ENCODE data around the gene FBXW7.

Gene FBXW7

DNA sequence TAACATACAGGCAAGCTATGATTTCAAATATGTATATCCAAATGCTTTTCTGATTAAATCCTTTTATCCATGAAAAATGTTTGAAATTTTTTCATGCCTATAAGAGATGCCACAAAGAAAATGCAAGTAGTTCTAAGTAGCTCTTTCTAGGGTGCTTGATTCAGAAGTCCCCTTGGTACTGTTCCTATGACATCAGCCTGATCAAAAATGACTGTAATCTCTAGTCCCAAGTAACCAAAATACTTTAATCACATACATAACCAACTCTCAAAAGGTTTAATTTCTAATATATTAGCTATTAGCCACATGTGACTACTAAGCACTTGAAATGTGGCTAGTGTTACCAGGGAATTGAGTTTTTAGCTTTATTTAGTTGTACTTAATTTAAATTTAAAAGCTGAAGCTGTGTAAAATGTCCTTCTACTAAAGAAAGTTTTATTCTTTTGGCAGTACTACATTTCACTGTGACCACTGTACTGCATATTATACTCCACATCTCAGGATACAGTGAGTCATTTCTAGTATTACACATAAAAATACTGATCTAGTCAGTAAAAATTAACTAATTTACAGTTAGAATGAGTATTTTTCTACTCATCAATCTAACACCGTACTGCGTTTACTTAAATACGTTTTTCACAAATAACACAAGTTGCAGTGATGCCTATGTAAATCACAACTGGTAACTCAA, 33.9 kb downstream of the FBXW7 start:
- TF ChIP-seq CEBPB (IDR thresholded peaks at IDR 0.05), result no peak
- no peak for TF ChIP-seq YY1 (IDR thresholded peaks at IDR 0.05; ENCODE audit: low read depth)

DNA sequence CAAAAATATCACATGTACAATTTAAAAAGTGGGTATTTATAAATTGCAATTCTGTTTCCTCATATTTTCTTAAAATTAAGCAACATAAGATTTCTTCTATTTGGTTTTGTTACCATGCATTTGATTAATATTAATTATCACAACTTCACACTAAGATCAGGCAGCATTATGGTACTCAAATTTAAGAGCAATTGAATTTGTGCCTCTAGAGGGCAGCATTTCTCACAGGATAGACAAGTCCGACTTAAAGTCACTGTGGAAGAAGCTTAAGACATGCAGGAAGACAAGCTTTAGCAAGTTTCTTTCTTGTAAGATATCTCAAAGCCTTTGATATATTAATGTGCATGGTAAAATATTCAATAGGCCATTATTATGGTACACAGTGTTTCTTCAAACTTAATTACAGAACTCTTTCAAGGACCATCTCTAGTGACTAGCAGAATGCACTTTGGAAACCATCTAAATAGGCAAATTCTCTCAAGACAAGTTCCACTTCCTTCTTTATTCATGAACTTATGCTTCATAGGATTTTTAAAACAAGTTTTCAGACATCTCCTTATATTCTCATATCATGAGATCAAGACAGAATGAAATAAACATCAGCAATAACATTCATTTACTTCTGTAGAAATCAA, 35.0 kb downstream of the FBXW7 start:
- TF ChIP-seq, protein P1, sequence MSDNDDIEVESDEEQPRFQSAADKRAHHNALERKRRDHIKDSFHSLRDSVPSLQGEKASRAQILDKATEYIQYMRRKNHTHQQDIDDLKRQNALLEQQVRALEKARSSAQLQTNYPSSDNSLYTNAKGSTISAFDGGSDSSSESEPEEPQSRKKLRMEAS (IDR thresholded peaks at IDR 0.05), result no peak
- TF ChIP-seq RAD21 (IDR thresholded peaks at IDR 0.05; ENCODE audit: low read depth), result peak; percentile 84
- TF ChIP-seq TEAD4 (IDR thresholded peaks at IDR 0.05), result 0 out of 2 replicates have a peak, but pooled peaks have one; percentile 19

DNA sequence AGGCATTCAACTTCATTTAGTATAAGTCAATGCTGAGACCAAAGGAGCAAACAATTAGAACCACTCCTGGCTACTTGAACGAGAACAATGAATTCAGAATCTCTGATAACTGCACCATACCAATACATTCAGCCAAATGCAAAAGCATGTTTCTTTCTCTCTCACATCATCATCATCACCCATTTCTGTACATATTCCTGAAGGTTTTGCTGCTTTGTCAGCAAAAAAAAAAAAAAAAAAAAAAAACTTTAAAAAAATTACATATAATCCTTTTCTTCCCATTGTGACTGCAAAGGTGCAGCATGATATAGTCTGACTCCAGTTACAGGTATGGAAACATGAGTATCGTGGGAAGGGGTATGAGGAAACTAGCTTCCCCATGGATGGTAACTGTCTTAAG, 35.6 kb downstream of the FBXW7 start:
- TF ChIP-seq RAD21 (IDR thresholded peaks at IDR 0.05; ENCODE audit: low read depth) (no peak), CEBPB (IDR thresholded peaks at IDR 0.05) (no peak), EP300 (IDR thresholded peaks at IDR 0.05; ENCODE audit: borderline replicate concordance) (no peak), NFIC (IDR thresholded peaks at IDR 0.05) (no peak)
- TF ChIP-seq, protein P1 (IDR thresholded peaks at IDR 0.05), result no peak
- TF ChIP-seq, protein P2, sequence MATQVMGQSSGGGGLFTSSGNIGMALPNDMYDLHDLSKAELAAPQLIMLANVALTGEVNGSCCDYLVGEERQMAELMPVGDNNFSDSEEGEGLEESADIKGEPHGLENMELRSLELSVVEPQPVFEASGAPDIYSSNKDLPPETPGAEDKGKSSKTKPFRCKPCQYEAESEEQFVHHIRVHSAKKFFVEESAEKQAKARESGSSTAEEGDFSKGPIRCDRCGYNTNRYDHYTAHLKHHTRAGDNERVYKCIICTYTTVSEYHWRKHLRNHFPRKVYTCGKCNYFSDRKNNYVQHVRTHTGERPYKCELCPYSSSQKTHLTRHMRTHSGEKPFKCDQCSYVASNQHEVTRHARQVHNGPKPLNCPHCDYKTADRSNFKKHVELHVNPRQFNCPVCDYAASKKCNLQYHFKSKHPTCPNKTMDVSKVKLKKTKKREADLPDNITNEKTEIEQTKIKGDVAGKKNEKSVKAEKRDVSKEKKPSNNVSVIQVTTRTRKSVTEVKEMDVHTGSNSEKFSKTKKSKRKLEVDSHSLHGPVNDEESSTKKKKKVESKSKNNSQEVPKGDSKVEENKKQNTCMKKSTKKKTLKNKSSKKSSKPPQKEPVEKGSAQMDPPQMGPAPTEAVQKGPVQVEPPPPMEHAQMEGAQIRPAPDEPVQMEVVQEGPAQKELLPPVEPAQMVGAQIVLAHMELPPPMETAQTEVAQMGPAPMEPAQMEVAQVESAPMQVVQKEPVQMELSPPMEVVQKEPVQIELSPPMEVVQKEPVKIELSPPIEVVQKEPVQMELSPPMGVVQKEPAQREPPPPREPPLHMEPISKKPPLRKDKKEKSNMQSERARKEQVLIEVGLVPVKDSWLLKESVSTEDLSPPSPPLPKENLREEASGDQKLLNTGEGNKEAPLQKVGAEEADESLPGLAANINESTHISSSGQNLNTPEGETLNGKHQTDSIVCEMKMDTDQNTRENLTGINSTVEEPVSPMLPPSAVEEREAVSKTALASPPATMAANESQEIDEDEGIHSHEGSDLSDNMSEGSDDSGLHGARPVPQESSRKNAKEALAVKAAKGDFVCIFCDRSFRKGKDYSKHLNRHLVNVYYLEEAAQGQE (IDR thresholded peaks at IDR 0.05; ENCODE audit: low read depth), result no peak

GRCh38 chr4:152499344-152499743, 36.5 kb downstream of the FBXW7 start:
- TF ChIP-seq EGR1 (IDR thresholded peaks at IDR 0.05), result no peak
- TF ChIP-seq CEBPB (IDR thresholded peaks at IDR 0.05), result no peak
- TF ChIP-seq, protein P1 (IDR thresholded peaks at IDR 0.05), result no peak
- no peak for TF ChIP-seq RAD21 (IDR thresholded peaks at IDR 0.05; ENCODE audit: low read depth)
- no peak for TF ChIP-seq CREB1 (IDR thresholded peaks at IDR 0.05; ENCODE audit: low read depth)
- no peak for TF ChIP-seq FOXM1 (IDR thresholded peaks at IDR 0.05; ENCODE audit: borderline replicate concordance, low read depth)
- TF ChIP-seq YY1 (IDR thresholded peaks at IDR 0.05; ENCODE audit: low read depth), result no peak
- TF ChIP-seq TAF1 (IDR thresholded peaks at IDR 0.05; ENCODE audit: low read depth), result no peak
- TF ChIP-seq USF1 (IDR thresholded peaks at IDR 0.05), result no peak
- TF ChIP-seq, protein P2 (IDR thresholded peaks at IDR 0.05; ENCODE audit: low read depth), result no peak
- no peak for TF ChIP-seq TCF12 (IDR thresholded peaks at IDR 0.05; ENCODE audit: low read depth)
- no peak for TF ChIP-seq EP300 (IDR thresholded peaks at IDR 0.05; ENCODE audit: borderline replicate concordance)
- no peak for TF ChIP-seq NFIC (IDR thresholded peaks at IDR 0.05)
- TF ChIP-seq ZBTB7A (IDR thresholded peaks at IDR 0.05; ENCODE audit: low read depth), result no peak
- no peak for TF ChIP-seq TEAD4 (IDR thresholded peaks at IDR 0.05)

DNA sequence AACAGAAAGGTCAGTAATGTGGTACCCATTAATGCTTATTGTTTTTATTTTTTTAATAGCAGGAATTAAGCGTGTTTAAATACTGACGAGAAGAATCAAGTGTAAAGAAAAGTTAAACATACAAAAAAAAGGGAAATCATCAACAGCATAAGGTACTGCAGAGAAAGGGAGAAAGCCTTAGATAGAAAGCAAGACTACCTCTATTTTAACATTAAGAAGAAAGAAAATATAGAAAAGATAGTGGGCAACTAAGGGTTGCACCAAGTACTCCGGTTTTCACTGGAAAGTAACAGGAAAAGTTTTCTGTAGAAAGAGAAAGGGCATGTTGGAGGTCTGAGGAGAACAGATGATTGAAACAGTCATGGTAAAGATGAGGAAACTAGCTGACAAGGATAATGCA, 41.9 kb downstream of the FBXW7 start:
- no peak for TF ChIP-seq TCF12 (IDR thresholded peaks at IDR 0.05; ENCODE audit: low read depth)
- TF ChIP-seq, protein P1 (IDR thresholded peaks at IDR 0.05), result no peak
- no peak for TF ChIP-seq FOXM1 (IDR thresholded peaks at IDR 0.05; ENCODE audit: borderline replicate concordance, low read depth)
- no peak for TF ChIP-seq TEAD4 (IDR thresholded peaks at IDR 0.05)
- no peak for TF ChIP-seq YY1 (IDR thresholded peaks at IDR 0.05; ENCODE audit: low read depth)
- no peak for TF ChIP-seq CREB1 (IDR thresholded peaks at IDR 0.05; ENCODE audit: low read depth)
- TF ChIP-seq TAF1 (IDR thresholded peaks at IDR 0.05; ENCODE audit: low read depth), result no peak
- no peak for TF ChIP-seq EGR1 (IDR thresholded peaks at IDR 0.05)
- no peak for TF ChIP-seq ZBTB7A (IDR thresholded peaks at IDR 0.05; ENCODE audit: low read depth)

- TF ChIP-seq ZBTB7A (IDR thresholded peaks at IDR 0.05; ENCODE audit: low read depth), result no peak
- TF ChIP-seq FOXM1 (IDR thresholded peaks at IDR 0.05; ENCODE audit: borderline replicate concordance, low read depth), result no peak
- no peak for TF ChIP-seq TAF1 (IDR thresholded peaks at IDR 0.05; ENCODE audit: low read depth)
- TF ChIP-seq, protein P1 (IDR thresholded peaks at IDR 0.05), result no peak
- no peak for TF ChIP-seq USF1 (IDR thresholded peaks at IDR 0.05)
- TF ChIP-seq TCF12 (IDR thresholded peaks at IDR 0.05; ENCODE audit: low read depth), result no peak
- TF ChIP-seq TEAD4 (IDR thresholded peaks at IDR 0.05), result no peak
- TF ChIP-seq YY1 (IDR thresholded peaks at IDR 0.05; ENCODE audit: low read depth), result no peak
- no peak for TF ChIP-seq EP300 (IDR thresholded peaks at IDR 0.05; ENCODE audit: borderline replicate concordance)
Measured at GRCh38 chr4:152488246-152488645, 47.6 kb downstream of the FBXW7 start.
